ENCODE measurements around the gene RAB3IL1. TPM values are rescaled to one million over a fixed set of nuclear protein-coding genes. Genes with fewer than 3 reads are reported as not detected.

The RAB3IL1 gene
- total and polyA plus RNA-seq, 9 of the 15 experiments (the other 6 are each of a cell fraction or from before 2014, with no cell fraction given) = 0.15 to 42.6 (median 15.5) TPM

DNA sequence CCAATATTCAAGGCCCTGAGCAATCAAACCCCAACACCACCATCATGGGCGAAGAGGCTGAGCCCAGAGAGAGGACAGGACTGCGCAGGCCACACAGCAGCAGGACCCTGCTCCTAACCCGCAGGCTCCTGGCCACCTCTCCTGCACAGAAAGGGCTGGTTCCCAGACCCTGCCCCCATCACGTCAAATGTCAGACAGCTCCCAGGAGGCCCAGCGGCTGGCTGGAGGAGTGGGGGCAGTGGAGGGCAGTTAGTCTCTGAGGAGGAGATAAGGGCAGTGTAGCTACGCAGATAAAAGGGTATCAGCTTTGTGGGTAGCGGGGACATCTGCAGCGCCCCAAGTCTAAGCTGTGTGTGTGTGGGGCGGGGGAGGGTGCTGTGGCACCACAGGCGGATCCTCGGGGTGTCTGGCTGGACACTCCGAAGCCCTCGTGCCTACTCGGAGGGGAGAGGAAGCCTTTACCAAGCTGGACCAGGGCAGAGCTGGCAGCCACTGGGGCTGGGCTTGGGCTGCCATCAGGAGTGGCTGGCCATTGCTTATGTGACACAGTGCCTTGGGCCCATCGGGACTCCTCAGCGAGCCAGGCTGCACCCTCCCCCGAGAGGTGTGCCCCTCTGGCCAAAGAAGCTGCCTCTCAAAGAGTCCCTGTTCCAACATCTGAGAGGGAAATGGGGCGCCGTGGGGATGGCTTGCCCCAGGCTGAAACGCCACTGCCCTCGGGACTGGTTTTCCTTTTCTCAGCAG is 47.5 kb downstream of the RAB3IL1 start (continued):
- TF ChIP-seq CEBPZ (IDR thresholded peaks at IDR 0.05; ENCODE audit: borderline replicate concordance, low read depth, low read length) = no peak
- TF ChIP-seq KAT8 (IDR thresholded peaks at IDR 0.05; ENCODE audit: low read depth) = no peak
- peak; percentile 71 for TF ChIP-seq ZNF143 (CRISPR knock-in tag; IDR thresholded peaks at IDR 0.05)
- TF ChIP-seq ESRRB (CRISPR knock-in tag; IDR thresholded peaks at IDR 0.05; ENCODE audit: borderline replicate concordance) = no peak
- TF ChIP-seq, protein P1, sequence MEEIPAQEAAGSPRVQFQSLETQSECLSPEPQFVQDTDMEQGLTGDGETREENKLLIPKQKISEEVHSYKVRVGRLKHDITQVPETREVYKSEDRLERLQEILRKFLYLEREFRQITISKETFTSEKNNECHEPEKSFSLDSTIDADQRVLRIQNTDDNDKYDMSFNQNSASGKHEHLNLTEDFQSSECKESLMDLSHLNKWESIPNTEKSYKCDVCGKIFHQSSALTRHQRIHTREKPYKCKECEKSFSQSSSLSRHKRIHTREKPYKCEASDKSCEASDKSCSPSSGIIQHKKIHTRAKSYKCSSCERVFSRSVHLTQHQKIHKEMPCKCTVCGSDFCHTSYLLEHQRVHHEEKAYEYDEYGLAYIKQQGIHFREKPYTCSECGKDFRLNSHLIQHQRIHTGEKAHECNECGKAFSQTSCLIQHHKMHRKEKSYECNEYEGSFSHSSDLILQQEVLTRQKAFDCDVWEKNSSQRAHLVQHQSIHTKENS (CRISPR knock-in tag; IDR thresholded peaks at IDR 0.05) = no peak
- TF ChIP-seq, protein P2, sequence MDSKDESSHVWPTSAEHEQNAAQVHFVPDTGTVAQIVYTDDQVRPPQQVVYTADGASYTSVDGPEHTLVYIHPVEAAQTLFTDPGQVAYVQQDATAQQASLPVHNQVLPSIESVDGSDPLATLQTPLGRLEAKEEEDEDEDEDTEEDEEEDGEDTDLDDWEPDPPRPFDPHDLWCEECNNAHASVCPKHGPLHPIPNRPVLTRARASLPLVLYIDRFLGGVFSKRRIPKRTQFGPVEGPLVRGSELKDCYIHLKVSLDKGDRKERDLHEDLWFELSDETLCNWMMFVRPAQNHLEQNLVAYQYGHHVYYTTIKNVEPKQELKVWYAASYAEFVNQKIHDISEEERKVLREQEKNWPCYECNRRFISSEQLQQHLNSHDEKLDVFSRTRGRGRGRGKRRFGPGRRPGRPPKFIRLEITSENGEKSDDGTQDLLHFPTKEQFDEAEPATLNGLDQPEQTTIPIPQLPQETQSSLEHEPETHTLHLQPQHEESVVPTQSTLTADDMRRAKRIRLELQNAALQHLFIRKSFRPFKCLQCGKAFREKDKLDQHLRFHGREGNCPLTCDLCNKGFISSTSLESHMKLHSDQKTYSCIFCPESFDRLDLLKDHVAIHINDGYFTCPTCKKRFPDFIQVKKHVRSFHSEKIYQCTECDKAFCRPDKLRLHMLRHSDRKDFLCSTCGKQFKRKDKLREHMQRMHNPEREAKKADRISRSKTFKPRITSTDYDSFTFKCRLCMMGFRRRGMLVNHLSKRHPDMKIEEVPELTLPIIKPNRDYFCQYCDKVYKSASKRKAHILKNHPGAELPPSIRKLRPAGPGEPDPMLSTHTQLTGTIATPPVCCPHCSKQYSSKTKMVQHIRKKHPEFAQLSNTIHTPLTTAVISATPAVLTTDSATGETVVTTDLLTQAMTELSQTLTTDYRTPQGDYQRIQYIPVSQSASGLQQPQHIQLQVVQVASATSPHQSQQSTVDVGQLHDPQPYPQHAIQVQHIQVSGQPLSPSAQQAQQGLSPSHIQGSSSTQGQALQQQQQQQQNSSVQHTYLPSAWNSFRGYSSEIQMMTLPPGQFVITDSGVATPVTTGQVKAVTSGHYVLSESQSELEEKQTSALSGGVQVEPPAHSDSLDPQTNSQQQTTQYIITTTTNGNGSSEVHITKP (IDR thresholded peaks at IDR 0.05; ENCODE audit: partially characterized antibody) = no peak
- TF ChIP-seq THRA (IDR thresholded peaks at IDR 0.05) = no peak
- TF ChIP-seq ZNF41 (CRISPR knock-in tag; conservative IDR thresholded peaks at IDR 0.05) = peak; percentile 75; the same call in 1 of the 2 replicates
- TF ChIP-seq EP400 (IDR thresholded peaks at IDR 0.05) = peak; percentile 46
- TF ChIP-seq ZNF175 (CRISPR knock-in tag; IDR thresholded peaks at IDR 0.05; ENCODE audit: low read depth) = peak; percentile 43; the same call in 1 of the 2 replicates
- TF ChIP-seq MEIS2 (IDR thresholded peaks at IDR 0.05; ENCODE audit: partially characterized antibody) = peak; percentile 87

All from K562 (cell line).